Measurements from ENCODE around the gene CSMD2. TPM values are rescaled to one million over a fixed set of nuclear protein-coding genes. Genes with fewer than 3 reads are reported as not detected.
"Not testable (repeated sequence)": the region's sequence is repeated elsewhere in the genome, so short reads cannot be mapped to it uniquely, and the experiment has no call there.

The CSMD2 gene
- total RNA-seq, 1 donor from 2014 or later: under 0.01 TPM

GRCh38 chr1:34113362-34113761 lies 51.7 kb downstream of the CSMD2 start:
- no peak for DNase-seq (ENCODE audit: low read depth in 2 of 2)

- no peak for DNase-seq (ENCODE audit: low read depth in 2 of 2)
These were observed 56.3 kb downstream of the CSMD2 start for GRCh38 chr1:34108711-34109110.

GRCh38 chr1:34108269-34108668 lies 56.8 kb downstream of the CSMD2 start:
- DNase-seq (ENCODE audit: low read depth in 2 of 2): no peak

- no peak for DNase-seq (ENCODE audit: low read depth in 2 of 2)
These were observed 63.9 kb downstream of the CSMD2 start for GRCh38 chr1:34101151-34101550.

GRCh38 chr1:34100332-34100731 lies 64.7 kb downstream of the CSMD2 start:
- no peak for DNase-seq (ENCODE audit: low read depth in 2 of 2)

GRCh38 chr1:34092399-34092798 lies 72.6 kb downstream of the CSMD2 start:
- not testable (repeated sequence) for DNase-seq (ENCODE audit: low read depth in 2 of 2)

- DNase-seq (ENCODE audit: low read depth in 2 of 2): no peak
These were observed 75.3 kb downstream of the CSMD2 start for GRCh38 chr1:34089731-34090130.

- DNase-seq (ENCODE audit: low read depth in 2 of 2): no peak
These were observed 77.0 kb downstream of the CSMD2 start for GRCh38 chr1:34087986-34088385.

GRCh38 chr1:34086561-34086960 lies 78.5 kb downstream of the CSMD2 start:
- DNase-seq (ENCODE audit: low read depth in 2 of 2): no peak

- DNase-seq (ENCODE audit: low read depth in 2 of 2): no peak
These were observed 81.1 kb downstream of the CSMD2 start for GRCh38 chr1:34083974-34084373.

- not testable (repeated sequence) for DNase-seq (ENCODE audit: low read depth in 2 of 2)
These were observed 82.9 kb downstream of the CSMD2 start for GRCh38 chr1:34082085-34082670.

- DNase-seq (ENCODE audit: low read depth in 2 of 2): no peak
These were observed 86.6 kb downstream of the CSMD2 start for GRCh38 chr1:34078383-34078782.

GRCh38 chr1:34075576-34075975 lies 89.5 kb downstream of the CSMD2 start:
- DNase-seq (ENCODE audit: low read depth in 2 of 2): no peak

GRCh38 chr1:34073028-34073695 lies 91.9 kb downstream of the CSMD2 start:
- DNase-seq (ENCODE audit: low read depth in 2 of 2): no peak

- no peak for DNase-seq (ENCODE audit: low read depth in 2 of 2)
These were observed 94.7 kb downstream of the CSMD2 start for GRCh38 chr1:34070201-34070836.

- no peak for DNase-seq (ENCODE audit: low read depth in 2 of 2)
These were observed 97.9 kb downstream of the CSMD2 start for GRCh38 chr1:34066981-34067603.

- no peak for DNase-seq (ENCODE audit: low read depth in 2 of 2)
These were observed 98.9 kb downstream of the CSMD2 start for GRCh38 chr1:34066166-34066565.

GRCh38 chr1:34065498-34065897 lies 99.5 kb downstream of the CSMD2 start:
- no peak for DNase-seq (ENCODE audit: low read depth in 2 of 2)

- no peak for DNase-seq (ENCODE audit: low read depth in 2 of 2)
These were observed 104.1 kb downstream of the CSMD2 start for GRCh38 chr1:34060901-34061415.

GRCh38 chr1:34060187-34060730 lies 104.8 kb downstream of the CSMD2 start:
- DNase-seq (ENCODE audit: low read depth in 2 of 2): no peak

GRCh38 chr1:34057347-34058130 lies 107.5 kb downstream of the CSMD2 start:
- DNase-seq (ENCODE audit: low read depth in 2 of 2): no peak
